Measurements from ENCODE around the gene CDC42SE1.
A peak's percentile ranks its signal among the peaks of the same experiment; 100 is the strongest.
"Not testable (repeated sequence)": the region's sequence is repeated elsewhere in the genome, so short reads cannot be mapped to it uniquely, and the experiment has no call there.

CDC42SE1 gene
- total RNA-seq, result 790 to 958 reads per million in 2 donors

DNA sequence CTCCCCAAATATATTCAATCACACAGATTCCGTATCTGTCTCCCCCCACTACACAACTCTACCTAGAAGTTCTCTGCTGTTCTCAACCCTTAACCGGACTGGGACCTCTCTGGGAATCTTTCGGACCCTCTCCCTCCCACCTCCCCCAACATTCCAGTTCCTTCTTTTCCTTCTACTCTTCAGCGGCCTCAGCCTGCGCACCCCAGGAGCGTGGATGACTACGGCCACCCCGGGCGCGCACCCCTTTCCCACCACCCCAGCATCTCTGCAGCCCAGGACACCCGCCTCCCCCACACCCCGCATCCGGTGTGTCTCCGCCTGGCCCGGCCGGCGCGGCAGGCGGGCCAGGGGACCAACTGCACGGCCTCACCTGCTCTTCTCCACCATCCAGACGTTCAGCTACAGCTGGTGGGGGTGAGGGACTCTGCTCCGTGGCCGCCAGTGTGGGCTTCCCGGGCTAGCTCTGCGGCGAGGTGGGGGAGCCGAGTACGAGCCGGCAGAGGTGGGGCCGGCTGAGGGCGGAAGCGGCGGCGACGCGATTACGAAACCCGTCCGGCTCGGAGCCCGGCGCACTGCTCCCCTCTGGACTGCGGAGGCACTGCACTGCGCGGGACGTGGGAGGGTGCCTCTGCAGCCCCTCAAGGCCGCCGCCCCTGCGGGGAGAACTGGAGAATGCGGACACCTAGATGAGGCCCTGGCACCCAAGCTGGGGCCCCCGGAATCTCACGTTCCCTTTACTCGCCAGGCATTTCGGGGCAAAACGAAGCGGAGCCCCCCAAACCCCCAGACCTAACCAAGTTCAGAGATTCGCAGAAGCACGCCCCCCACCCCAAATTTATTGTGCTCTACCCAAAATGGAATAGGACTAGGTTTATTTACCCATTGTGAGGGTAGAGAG lies at the start of gene CDC42SE1:
Gene CDC42SE1, minus strand, starts transcription at position 514 of the 898 bp plus-strand sequence. CDS start 3,892 bp downstream, outside the sequence.
- peak; percentile 80 for DNase-seq

- DNase-seq, result no peak
These were observed 48.9 kb upstream of the CDC42SE1 start for GRCh38 chr1:151108331-151108730.

DNA sequence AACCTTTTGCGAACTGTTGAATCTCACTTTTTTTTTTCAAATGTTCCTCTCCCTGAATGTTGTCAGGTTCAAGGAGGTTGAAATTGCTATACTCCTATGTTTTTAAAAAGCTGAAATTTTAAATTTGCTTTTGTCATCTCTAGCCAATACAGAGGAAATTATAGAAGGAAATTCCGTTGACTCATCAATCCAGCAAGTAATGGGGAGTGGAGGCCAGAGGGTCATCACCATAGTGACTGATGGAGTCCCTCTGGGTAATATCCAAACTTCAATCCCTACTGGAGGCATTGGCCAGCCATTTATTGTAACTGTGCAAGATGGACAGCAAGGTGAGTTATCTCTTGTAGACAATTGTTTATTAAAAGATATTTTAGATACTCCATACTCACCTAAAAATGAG lies 47.5 kb upstream of the CDC42SE1 start:
- no peak for DNase-seq

DNA sequence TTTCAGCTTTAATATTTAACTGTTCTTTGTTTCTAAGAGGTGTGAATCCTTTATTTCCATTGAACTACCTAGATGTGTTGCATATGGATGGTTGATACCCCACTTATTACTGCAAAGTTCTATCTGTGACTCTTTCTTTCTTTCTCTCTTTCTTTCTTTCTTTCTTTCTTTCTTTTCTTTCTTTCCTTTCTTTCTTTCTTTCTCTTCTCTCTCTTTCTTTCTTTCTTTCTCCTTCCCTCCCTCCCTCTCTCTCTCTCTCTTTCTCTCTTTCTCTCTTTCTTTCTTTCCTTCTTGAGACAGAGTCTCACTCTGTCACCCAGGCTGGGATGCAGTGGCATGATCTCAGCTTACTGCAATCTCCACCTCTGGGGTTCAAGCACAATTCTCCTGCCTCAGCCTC lies 45.2 kb upstream of the CDC42SE1 start:
- DNase-seq, result no peak

- no peak for DNase-seq
These were observed 38.7 kb upstream of the CDC42SE1 start for GRCh38 chr1:151098126-151098525.

DNA sequence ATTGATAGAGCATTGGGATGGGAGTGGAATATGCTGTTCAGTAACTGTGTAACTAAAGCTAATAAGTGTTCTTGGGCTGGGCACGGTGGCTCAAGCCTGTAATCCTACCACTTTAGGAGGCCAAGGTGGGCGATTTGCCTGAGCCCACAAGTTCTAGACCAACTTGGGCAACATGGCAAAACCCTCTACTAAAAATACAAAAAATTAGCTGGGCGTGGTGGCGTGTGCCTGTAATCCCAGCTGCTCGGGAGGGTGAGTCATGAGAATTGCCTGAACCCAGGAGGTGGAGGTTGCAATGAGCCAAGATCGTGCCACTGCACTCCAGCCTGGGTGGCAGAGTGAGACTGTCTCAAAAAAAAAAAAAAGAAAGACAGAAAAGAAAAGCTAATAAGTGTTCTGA lies 38.0 kb upstream of the CDC42SE1 start:
- not testable (repeated sequence) for DNase-seq

DNA sequence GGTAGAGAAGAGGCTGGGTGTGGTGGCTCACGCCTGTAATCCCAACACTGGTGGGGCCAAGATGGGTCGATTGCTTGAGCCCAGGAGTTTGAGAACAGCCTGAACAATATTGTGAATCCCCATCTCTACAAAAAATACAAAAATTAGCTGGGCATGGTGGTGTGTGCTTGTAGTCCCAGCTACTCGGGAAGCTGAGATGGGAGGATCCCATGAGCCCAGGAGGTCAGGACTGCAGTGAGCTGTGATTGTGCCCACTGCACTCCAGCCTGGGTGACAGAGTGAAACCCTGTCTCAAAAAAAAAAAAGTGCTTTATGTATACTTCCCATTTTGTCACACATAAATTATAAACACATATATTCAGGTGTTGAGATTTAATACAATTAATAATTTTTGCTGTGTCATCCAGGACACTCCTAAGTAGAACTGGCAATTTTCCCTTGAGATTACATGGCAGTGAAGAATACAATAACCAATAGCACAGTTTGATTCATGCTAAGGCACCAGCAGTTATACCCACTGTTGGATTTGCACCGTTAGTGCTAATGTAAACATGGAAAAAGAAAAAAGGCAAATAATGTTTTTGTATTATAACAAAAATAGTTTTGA lies 26.6 kb upstream of the CDC42SE1 start:
- no peak for DNase-seq

DNA sequence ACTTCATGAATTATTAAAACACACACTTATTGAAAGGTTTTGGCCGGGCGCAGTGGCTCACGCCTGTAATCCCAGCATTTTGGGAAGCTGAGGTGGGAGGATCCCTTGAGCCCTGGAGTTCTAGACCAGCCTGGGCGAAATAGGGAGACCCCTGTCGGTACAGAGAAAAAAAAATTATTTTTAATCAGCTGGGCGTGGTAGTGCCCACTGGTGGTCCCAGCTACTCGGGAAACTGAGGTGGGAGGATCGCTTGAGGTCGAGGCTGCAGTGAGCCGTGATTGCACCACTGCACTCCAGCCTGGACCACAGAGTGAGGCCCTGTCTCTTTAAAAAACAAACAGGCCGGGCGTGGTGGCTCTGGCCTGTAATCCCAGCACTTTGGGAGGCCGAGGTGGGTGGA lies 12.8 kb upstream of the CDC42SE1 start:
- no peak for DNase-seq

DNA sequence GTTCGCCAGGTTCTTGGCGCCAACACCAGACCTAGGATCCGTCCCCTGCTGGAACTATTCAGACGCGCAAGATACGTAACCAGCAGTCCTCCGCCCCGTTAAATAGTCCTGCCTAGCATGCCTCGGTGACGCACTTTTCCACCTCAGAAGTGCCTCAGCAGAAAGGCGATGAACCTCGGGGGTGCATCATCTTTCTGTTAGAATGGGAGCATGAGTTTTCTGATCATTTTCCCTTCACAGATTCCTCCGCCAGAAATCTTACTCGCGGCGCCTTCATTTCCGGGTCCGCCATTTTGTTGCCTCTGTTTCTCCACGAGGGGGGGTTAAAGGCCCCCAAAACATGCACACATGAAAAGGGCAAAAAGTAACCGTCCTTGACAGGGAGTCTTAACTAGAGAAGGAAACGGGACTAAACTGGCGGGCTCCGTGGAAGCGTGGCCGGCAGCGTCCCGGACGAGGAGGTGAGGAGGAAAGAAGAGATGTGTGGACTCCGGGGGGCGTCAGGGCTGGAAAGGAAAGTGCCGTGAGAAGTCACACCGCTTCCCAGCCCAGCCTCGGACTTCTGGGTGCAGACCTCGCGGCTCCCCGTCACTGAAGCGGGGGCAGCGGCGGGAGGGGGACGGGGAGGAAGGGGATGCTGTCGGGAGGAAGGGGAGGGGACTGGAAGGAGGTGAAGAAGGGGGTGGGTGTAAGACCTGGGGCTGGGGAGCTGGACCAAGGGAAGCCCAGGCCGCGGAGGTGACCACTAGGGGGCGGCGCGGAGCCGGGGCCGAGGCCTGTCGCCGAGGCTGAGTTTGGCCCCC lies 11.3 kb upstream of the CDC42SE1 start, which contains the start of gene GABPB2:
Gene GABPB2, plus strand, starts transcription at position 288 of the 803 bp plus-strand sequence. CDS start 17,429 bp downstream, outside the sequence.
- DNase-seq, result peak; percentile 64

DNA sequence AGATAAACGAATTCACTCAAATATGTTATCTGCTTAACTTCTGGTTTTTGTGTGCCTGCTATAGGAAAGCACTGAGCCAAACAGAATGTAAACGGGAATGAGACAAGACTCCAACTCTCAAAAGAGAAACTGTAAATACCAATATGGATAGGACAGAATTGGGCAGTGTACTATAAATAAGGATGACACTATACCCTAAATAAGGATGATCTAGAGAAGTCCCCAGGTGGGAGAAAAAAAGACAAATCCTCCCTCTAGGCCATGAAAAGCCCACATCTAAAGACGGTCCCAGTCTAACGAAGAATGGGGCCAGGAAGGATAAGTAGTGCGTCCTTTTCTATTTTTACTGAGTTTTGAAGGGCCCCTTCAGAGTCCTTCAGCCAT lies 9.7 kb upstream of the CDC42SE1 start:
- no peak for DNase-seq

DNA sequence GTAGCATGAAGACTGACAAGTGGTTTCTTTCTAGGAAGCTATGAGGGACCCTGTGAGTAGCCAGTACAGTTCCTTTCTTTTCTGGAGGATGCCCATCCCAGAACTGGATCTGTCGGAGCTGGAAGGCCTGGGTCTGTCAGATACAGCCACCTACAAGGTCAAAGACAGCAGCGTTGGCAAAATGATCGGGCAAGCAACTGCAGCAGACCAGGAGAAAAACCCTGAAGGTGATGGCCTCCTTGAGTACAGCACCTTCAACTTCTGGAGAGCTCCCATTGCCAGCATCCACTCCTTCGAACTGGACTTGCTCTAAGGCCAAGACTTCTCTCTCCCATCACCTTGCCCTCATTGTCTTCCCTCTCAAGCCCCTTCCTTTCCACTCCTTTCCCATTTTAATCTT lies 7.8 kb upstream of the CDC42SE1 start:
- no peak for DNase-seq

DNA sequence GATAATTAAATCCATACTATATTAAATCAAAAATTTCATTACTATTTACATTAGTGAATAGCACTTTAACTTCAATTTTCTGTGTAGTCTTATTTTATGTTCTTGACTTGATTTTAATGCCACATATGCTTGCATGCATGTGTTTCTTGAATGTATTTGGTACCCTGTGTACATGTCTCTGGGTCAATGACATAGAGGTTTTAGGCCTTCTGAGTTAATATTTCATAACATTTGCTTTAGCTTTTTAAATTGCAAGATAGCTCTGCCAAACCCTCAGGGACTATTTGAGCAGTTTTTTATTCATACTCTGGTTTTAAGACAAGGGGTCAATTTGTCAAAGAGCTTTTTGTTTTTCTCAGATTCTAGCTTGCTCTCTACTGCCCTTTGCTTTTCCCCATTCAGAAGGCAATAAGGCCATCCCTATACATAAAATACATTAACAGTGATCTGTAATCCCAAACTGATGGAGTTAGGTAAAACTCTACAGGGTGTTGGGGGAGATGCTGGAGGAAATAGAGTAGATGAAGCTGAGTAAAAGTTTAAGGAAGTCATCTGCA lies 5.7 kb upstream of the CDC42SE1 start:
- no peak for DNase-seq

- no peak for DNase-seq
These were observed 3.4 kb upstream of the CDC42SE1 start for GRCh38 chr1:151062741-151063371.

GRCh38 chr1:151061704-151062103 lies 2.3 kb upstream of the CDC42SE1 start:
- DNase-seq, result no peak

DNA sequence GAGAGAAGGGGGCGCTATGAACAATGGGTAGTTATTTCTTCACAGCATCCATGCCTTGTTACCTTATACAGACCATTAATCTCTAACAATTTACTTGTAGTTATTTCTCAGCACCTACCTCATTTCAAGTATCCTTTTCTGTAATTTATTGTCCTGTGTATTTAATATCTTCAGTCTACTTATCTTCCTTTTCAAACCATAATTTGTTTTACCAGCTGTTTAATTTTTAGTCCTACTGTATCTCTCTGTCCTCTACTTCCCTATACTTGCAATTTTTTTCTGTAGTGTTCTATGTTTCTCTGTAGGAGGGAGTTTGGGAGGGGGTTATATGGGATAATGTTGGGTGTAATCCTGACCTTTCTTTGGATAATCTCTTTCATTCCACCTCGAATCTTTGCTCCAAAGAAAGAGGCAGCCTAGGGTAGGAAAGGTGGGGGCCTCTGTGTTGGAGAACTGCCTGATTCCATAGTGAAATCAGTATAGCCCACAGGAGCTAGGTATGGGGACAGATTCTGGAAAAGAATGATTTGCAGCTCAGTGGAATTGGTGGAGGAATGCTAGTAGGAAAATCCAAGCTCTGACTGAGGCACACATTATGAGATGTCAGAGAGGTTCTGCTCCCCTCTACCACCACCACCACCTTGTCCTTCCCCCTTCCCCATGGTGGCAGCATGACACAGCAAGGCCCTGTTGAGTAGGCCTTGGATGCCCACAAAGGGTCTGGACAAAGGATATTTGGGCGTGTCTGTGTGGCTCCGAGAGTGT lies 1.4 kb upstream of the CDC42SE1 start:
- no peak for DNase-seq

DNA sequence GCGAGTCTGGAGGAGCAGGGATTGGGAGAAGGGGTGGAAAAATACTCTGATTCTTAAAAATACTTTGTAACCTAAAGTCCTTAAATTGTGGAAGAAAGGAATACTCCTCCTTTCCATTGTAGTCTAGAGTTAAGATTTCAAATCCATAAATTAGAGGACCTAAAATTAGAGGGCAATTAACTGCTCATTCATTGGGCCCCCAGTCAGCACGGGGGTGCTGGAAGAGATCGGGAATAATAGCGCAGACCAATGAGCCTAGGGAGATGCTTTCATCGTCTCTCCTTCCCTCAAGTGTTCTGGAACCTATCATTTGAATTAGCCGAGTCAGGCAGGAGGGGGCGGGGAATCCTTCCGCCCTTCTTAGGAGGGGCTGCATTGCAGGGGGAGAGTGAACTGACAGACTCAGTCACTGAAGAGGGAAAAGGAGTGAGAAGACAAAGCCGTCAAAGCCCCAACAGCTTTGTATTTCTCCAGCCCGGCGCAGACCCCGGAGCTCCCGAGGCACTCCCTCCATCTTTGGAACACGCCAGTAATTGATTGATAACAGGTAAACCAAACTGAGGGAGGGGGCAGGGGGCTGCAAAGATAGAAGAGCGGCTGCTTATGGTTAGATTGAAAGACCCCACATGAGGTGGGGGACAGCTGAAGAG lies 710 bp upstream of the CDC42SE1 start, which contains the start of gene MLLT11:
Gene MLLT11, plus strand, starts transcription at position 391 of the 650 bp plus-strand sequence. CDS start 6,828 bp downstream, outside the sequence.
- DNase-seq, result no peak

- DNase-seq, result no peak
These were observed 730 bp downstream of the CDC42SE1 start for GRCh38 chr1:151058692-151059091.

DNA sequence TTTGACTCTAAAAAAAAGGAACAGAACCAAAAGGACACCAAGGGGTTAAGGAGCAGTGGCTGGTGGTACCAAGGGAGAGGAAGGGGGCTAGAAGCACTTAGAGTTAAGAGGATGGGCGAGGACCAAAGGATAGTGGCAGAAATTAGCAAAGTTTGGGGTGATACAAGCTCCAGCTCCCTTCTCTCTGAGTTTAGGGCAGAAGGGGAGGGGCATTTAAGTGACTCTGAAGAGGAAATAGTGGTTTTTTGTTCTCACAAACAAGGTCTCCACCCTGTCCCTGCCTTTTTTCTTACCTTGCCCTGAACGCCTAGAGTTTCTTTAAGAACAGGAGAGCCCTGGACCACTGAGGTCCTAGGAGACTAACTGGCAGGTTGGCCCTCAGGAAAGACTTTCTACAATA lies 3.3 kb downstream of the CDC42SE1 start:
- DNase-seq, result no peak

DNA sequence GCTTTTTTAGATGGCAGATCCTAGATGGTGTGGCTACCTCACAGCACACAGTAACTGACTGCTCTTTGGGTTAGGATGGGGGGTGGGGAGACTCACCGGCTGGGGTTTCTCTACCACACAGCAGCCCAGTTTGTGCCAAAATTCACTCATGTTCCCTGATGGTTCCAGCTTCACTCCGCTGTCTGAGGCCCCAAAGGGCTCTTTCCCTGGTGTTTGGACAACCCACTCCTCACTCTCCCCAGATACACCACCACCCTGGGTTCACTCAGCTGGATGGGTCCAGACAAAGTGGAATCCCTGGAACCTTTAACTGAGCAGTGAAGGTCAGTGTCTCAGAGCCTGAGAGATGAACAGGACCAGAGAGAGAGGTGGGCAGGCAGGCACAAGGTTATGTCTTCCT lies 3.8 kb downstream of the CDC42SE1 start:
- DNase-seq, result no peak

DNA sequence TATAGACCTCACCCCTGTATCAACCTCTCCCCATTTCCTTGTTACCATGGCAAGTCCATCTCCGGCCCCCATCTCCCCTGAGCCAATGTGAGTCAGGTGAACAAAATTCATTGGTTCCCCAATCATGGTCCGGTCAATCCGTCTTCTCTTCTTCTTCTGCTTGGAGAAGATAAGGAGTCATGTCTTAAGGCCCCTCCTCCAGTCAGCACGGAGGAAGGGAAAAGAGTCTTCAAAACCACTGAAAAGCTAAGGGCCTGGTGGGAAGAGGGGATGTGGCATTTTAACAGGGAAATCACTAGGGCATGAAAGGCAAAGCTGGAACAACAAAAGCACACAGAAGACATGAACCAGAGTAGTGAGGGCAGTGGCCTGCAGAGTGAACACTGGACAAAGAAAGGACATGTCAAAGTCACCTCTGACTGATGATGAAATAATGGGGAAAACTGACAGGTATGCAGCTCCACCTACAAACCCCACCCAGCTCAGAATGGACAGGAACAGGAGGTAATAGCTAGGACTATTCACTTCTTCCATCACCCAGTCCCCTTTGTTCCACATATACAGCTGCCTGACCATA lies 4.4 kb downstream of the CDC42SE1 start:
- DNase-seq, result no peak

All from activated gamma-delta T cell (primary cell).